ENCODE results near the gene FAM193B. TPM values are rescaled to one million over a fixed set of nuclear protein-coding genes. Genes with fewer than 3 reads are reported as not detected.
A peak's percentile ranks its signal among the peaks of the same experiment; 100 is the strongest.

Gene FAM193B
- total and polyA plus RNA-seq, 9 of the 15 experiments (the other 6 are each of a cell fraction or from before 2014, with no cell fraction given), result 4.4 to 76.4 (median 37.3) TPM

GRCh38 chr5:177554474-177555111 lies at the start of gene FAM193B (continued):
- peak; percentile 29; the same call in 1 of the 2 replicates for TF ChIP-seq SMARCA4 (IDR thresholded peaks at IDR 0.05)
- no peak for TF ChIP-seq STAG1 (CRISPR knock-in tag; IDR thresholded peaks at IDR 0.05; ENCODE audit: borderline replicate concordance)
- TF ChIP-seq ZNF436 (CRISPR knock-in tag; IDR thresholded peaks at IDR 0.05), result no peak
- no peak for TF ChIP-seq KLF13 (tag; IDR thresholded peaks at IDR 0.05; ENCODE audit: borderline replicate concordance, low read depth)
- TF ChIP-seq HDAC3 (IDR thresholded peaks at IDR 0.05; ENCODE audit: borderline replicate concordance, partially characterized antibody), result no peak
- TF ChIP-seq AFF1 (IDR thresholded peaks at IDR 0.05; ENCODE audit: low read depth in 1 of 2, partially characterized antibody in 2 of 2), result peak in 1 of 2 experiments; percentile 52
- no peak for TF ChIP-seq ZNF668 (CRISPR knock-in tag; IDR thresholded peaks at IDR 0.05)
- TF ChIP-seq POLR2AphosphoS5 (IDR thresholded peaks at IDR 0.05; ENCODE audit: control insufficient read depth, insufficient read depth, low read depth, low read length), result 0 out of 2 replicates have a peak, but pooled peaks have one; percentile 18
- no peak for TF ChIP-seq THRAP3 (IDR thresholded peaks at IDR 0.05; ENCODE audit: borderline replicate concordance)
- TF ChIP-seq U2AF1 (optimal IDR thresholded peaks at IDR 0.05; ENCODE audit: low read depth, low read length), result no peak
- TF ChIP-seq FOXP4 (CRISPR knock-in tag; IDR thresholded peaks at IDR 0.05; ENCODE audit: borderline replicate concordance), result no peak
- TF ChIP-seq ZNF511 (CRISPR knock-in tag; IDR thresholded peaks at IDR 0.05), result no peak
- TF ChIP-seq WHSC1 (IDR thresholded peaks at IDR 0.05; ENCODE audit: low read length), result no peak
- TF ChIP-seq SFPQ (IDR thresholded peaks at IDR 0.05; ENCODE audit: low read depth, low read length), result no peak
- TF ChIP-seq ATF1 (CRISPR knock-in tag; IDR thresholded peaks at IDR 0.05), result no peak
- peak; percentile 70 for TF ChIP-seq ATF1 (tag; IDR thresholded peaks at IDR 0.05)
- TF ChIP-seq SP1 (CRISPR knock-in tag; IDR thresholded peaks at IDR 0.05), result no peak
- no peak for TF ChIP-seq PRMT5 (CRISPR knock-in tag; IDR thresholded peaks at IDR 0.05)
- no peak for TF ChIP-seq ZNF717 (CRISPR knock-in tag; IDR thresholded peaks at IDR 0.05)
- no peak for TF ChIP-seq ARHGAP35 (IDR thresholded peaks at IDR 0.05; ENCODE audit: partially characterized antibody)

Data from K562 (cell line).